ENCODE measurements around the gene TRIM32.

The TRIM32 gene

GRCh38 chr9:116661037-116661954, 25.8 kb upstream of the TRIM32 start:
- H3K4me1 Mint-ChIP-seq (ENCODE audit: low read depth), result no peaks in the 10 kb centered on the region
- no peaks in the 10 kb centered on the region for H3K27me3 Mint-ChIP-seq (ENCODE audit: low read depth)
- no peak overlapping the region for H3K27ac Mint-ChIP-seq
- DNase-seq (ENCODE audit: low spot score), result no peak
- H3K4me3 Mint-ChIP-seq, result no peak overlapping the region
- H3K36me3 Mint-ChIP-seq (ENCODE audit: low read depth), result no peaks in the 10 kb centered on the region
- H3K9me3 Mint-ChIP-seq, result no peaks in the 10 kb centered on the region

GRCh38 chr9:116662646-116663310, 24.3 kb upstream of the TRIM32 start:
- no peaks in the 10 kb centered on the region for H3K9me3 Mint-ChIP-seq
- no peak overlapping the region for H3K4me3 Mint-ChIP-seq
- H3K27me3 Mint-ChIP-seq (ENCODE audit: low read depth), result no peaks in the 10 kb centered on the region
- DNase-seq (ENCODE audit: low spot score), result no peak
- no peak overlapping the region for H3K27ac Mint-ChIP-seq
- no peaks in the 10 kb centered on the region for H3K4me1 Mint-ChIP-seq (ENCODE audit: low read depth)
- no peaks in the 10 kb centered on the region for H3K36me3 Mint-ChIP-seq (ENCODE audit: low read depth)

- H3K27ac Mint-ChIP-seq, result no peak overlapping the region
- H3K4me3 Mint-ChIP-seq, result no peak overlapping the region
- H3K27me3 Mint-ChIP-seq (ENCODE audit: low read depth), result no peaks in the 10 kb centered on the region
- no peaks in the 10 kb centered on the region for H3K9me3 Mint-ChIP-seq
- no peak for DNase-seq (ENCODE audit: low spot score)
- no peaks in the 10 kb centered on the region for H3K36me3 Mint-ChIP-seq (ENCODE audit: low read depth)
- no peaks in the 10 kb centered on the region for H3K4me1 Mint-ChIP-seq (ENCODE audit: low read depth)
These were observed 23.5 kb upstream of the TRIM32 start for GRCh38 chr9:116663581-116663980.

- no peaks in the 10 kb centered on the region for H3K4me1 Mint-ChIP-seq (ENCODE audit: low read depth)
- DNase-seq (ENCODE audit: low spot score), result no peak
- H3K27ac Mint-ChIP-seq, result no peak overlapping the region
- peaks cover 16% of the 10 kb centered on the region for H3K9me3 Mint-ChIP-seq
- H3K27me3 Mint-ChIP-seq (ENCODE audit: low read depth), result no peaks in the 10 kb centered on the region
- H3K4me3 Mint-ChIP-seq, result no peak overlapping the region
- H3K36me3 Mint-ChIP-seq (ENCODE audit: low read depth), result no peaks in the 10 kb centered on the region
These were observed 18.0 kb upstream of the TRIM32 start for GRCh38 chr9:116668970-116669695.

- no peaks in the 10 kb centered on the region for H3K4me1 Mint-ChIP-seq (ENCODE audit: low read depth)
- no peak for DNase-seq (ENCODE audit: low spot score)
- H3K36me3 Mint-ChIP-seq (ENCODE audit: low read depth), result no peaks in the 10 kb centered on the region
- H3K27ac Mint-ChIP-seq, result no peak overlapping the region
- H3K27me3 Mint-ChIP-seq (ENCODE audit: low read depth), result no peaks in the 10 kb centered on the region
- peaks cover 17% of the 10 kb centered on the region for H3K9me3 Mint-ChIP-seq
- no peak overlapping the region for H3K4me3 Mint-ChIP-seq
These were observed 15.5 kb upstream of the TRIM32 start for GRCh38 chr9:116671605-116672004.

- Mint-ChIP-seq H3K36me3 (ENCODE audit: low read depth) (no peaks in the 10 kb centered on the region), H3K4me3 (no peak overlapping the region), H3K9me3 (peaks cover 17% of the 10 kb centered on the region), H3K4me1 (ENCODE audit: low read depth) (no peaks in the 10 kb centered on the region), H3K27ac (no peak overlapping the region), H3K27me3 (ENCODE audit: low read depth) (peaks cover 3% of the 10 kb centered on the region)
- no peak for DNase-seq (ENCODE audit: low spot score)
These were observed 13.7 kb upstream of the TRIM32 start for GRCh38 chr9:116673375-116673774.

GRCh38 chr9:116674210-116674980, 12.7 kb upstream of the TRIM32 start:
- Mint-ChIP-seq H3K27ac (no peak overlapping the region), H3K4me1 (ENCODE audit: low read depth) (no peaks in the 10 kb centered on the region), H3K27me3 (ENCODE audit: low read depth) (peaks cover 3% of the 10 kb centered on the region), H3K36me3 (ENCODE audit: low read depth) (no peaks in the 10 kb centered on the region), H3K9me3 (peaks cover 17% of the 10 kb centered on the region), H3K4me3 (no peak overlapping the region)
- no peak for DNase-seq (ENCODE audit: low spot score)

GRCh38 chr9:116683535-116683934, 3.6 kb upstream of the TRIM32 start:
- no peak for DNase-seq (ENCODE audit: low spot score)
- H3K9me3 Mint-ChIP-seq, result peaks cover 8% of the 10 kb centered on the region
- peaks cover 23% of the 10 kb centered on the region for H3K4me1 Mint-ChIP-seq (ENCODE audit: low read depth)
- no peak overlapping the region for H3K4me3 Mint-ChIP-seq
- H3K36me3 Mint-ChIP-seq (ENCODE audit: low read depth), result no peaks in the 10 kb centered on the region
- no peak overlapping the region for H3K27ac Mint-ChIP-seq
- no peaks in the 10 kb centered on the region for H3K27me3 Mint-ChIP-seq (ENCODE audit: low read depth)

- H3K4me3 Mint-ChIP-seq, result no peak overlapping the region
These were observed 1.9 kb upstream of the TRIM32 start for GRCh38 chr9:116685166-116685565.

GRCh38 chr9:116686135-116686534, 970 bp upstream of the TRIM32 start:
- H3K27ac Mint-ChIP-seq, result peak overlapping the region; percentile 56
- no peaks in the 10 kb centered on the region for H3K36me3 Mint-ChIP-seq (ENCODE audit: low read depth)
- H3K4me3 Mint-ChIP-seq, result peak overlapping the region; percentile 85
- H3K4me1 Mint-ChIP-seq (ENCODE audit: low read depth), result peaks cover 41% of the 10 kb centered on the region
- no peaks in the 10 kb centered on the region for H3K27me3 Mint-ChIP-seq (ENCODE audit: low read depth)
- H3K9me3 Mint-ChIP-seq, result peaks cover 8% of the 10 kb centered on the region
- DNase-seq (ENCODE audit: low spot score), result no peak

More at GRCh38 chr9:116685166-116685565, 1.9 kb upstream of the TRIM32 start:
- H3K27me3 Mint-ChIP-seq (ENCODE audit: low read depth), result no peaks in the 10 kb centered on the region
- no peak for DNase-seq (ENCODE audit: low spot score)
- peaks cover 8% of the 10 kb centered on the region for H3K9me3 Mint-ChIP-seq
- no peak overlapping the region for H3K27ac Mint-ChIP-seq
- H3K36me3 Mint-ChIP-seq (ENCODE audit: low read depth), result no peaks in the 10 kb centered on the region
- peaks cover 38% of the 10 kb centered on the region for H3K4me1 Mint-ChIP-seq (ENCODE audit: low read depth)

GRCh38 chr9:116686693-116687073, 422 bp upstream of the TRIM32 start:
- Mint-ChIP-seq H3K4me1 (ENCODE audit: low read depth) (peaks cover 43% of the 10 kb centered on the region), H3K27me3 (ENCODE audit: low read depth) (no peaks in the 10 kb centered on the region), H3K9me3 (peaks cover 8% of the 10 kb centered on the region), H3K27ac (peak overlapping the region; percentile 56), H3K4me3 (peak overlapping the region; percentile 85), H3K36me3 (ENCODE audit: low read depth) (no peaks in the 10 kb centered on the region)
- DNase-seq (ENCODE audit: low spot score), result no peak

- H3K36me3 Mint-ChIP-seq (ENCODE audit: low read depth), result peaks cover 2% of the 10 kb centered on the region
- no peak for DNase-seq (ENCODE audit: low spot score)
These were observed 640 bp downstream of the TRIM32 start for GRCh38 chr9:116687754-116688135.

GRCh38 chr9:116688806-116689485, 1.8 kb downstream of the TRIM32 start:
- H3K9me3 Mint-ChIP-seq, result peaks cover 1% of the 10 kb centered on the region
- no peak for DNase-seq (ENCODE audit: low spot score)
- no peak overlapping the region for H3K27ac Mint-ChIP-seq
- H3K27me3 Mint-ChIP-seq (ENCODE audit: low read depth), result no peaks in the 10 kb centered on the region
- peaks cover 51% of the 10 kb centered on the region for H3K4me1 Mint-ChIP-seq (ENCODE audit: low read depth)
- H3K36me3 Mint-ChIP-seq (ENCODE audit: low read depth), result peaks cover 2% of the 10 kb centered on the region
- peak overlapping the region; percentile 85 for H3K4me3 Mint-ChIP-seq

More at GRCh38 chr9:116687754-116688135, 640 bp downstream of the TRIM32 start:
- peaks cover 8% of the 10 kb centered on the region for H3K9me3 Mint-ChIP-seq
- no peaks in the 10 kb centered on the region for H3K27me3 Mint-ChIP-seq (ENCODE audit: low read depth)
- H3K4me1 Mint-ChIP-seq (ENCODE audit: low read depth), result peaks cover 49% of the 10 kb centered on the region
- H3K27ac Mint-ChIP-seq, result peak overlapping the region; percentile 56
- H3K4me3 Mint-ChIP-seq, result peak overlapping the region; percentile 85

All from T-helper 2 cell treated with Interferon-gamma antibody and Interleukin-4, amounts not matched to agents 5 μg/mL and 100 μg/mL, for 36 hours (primary cell).